K562 treated with DMSO at 1 percent for 4 hours (cell line): ENCODE data around the gene CEACAM8. TPM values are rescaled to one million over a fixed set of nuclear protein-coding genes. Genes with fewer than 3 reads are reported as not detected.

Source experiments
- total RNA-seq: library from RNA; unstranded; fragments of 300-600 nt; gene quantifications from 2 replicates; pipeline ENCODE4 v1.2.3, GENCODE V29; 2022; ENCODE audit not compliant: insufficient read depth

CEACAM8 gene
- not detected in 2 replicates for total RNA-seq

GRCh38 chr19:42594617-42595489, at the start of gene CEACAM8:
Gene CEACAM8 (minus strand): TSS chr19:42594924. CDS start chr19:42594828, 96 bp downstream.

Other genes with a start within 250 kb of the CEACAM8 start
- gene CNFN, start 204.6 kb downstream of the CEACAM8 start, total RNA-seq: not detected in 2 replicates
- not detected in 2 replicates for gene LIPE, start 167.5 kb downstream of the CEACAM8 start, total RNA-seq
- not detected in 2 replicates for gene CXCL17, start 152.0 kb downstream of the CEACAM8 start, total RNA-seq
- gene CEACAM1, start 66.4 kb downstream of the CEACAM8 start, total RNA-seq: 0.87 and 1.2 TPM in 2 replicates
- not detected in 2 replicates for gene PSG3, start 145.6 kb upstream of the CEACAM8 start, total RNA-seq
- not detected in 2 replicates for gene PSG8, start 170.8 kb upstream of the CEACAM8 start, total RNA-seq